Panc1 (cell line): ENCODE results near the gene GMPPA. TPM values are rescaled to one million over a fixed set of nuclear protein-coding genes. Genes with fewer than 3 reads are reported as not detected.

Experiments
- ATAC-seq: fragments of 200-7000 bp; cut with Tn5 transposase; 2 replicates; pipeline ENCODE4 v1.9.1; 2020; ENCODE audit warnings: mild to moderate bottlenecking, moderate library complexity
- BruUV-seq: library from RNA; stranded (reverse); fragments of 400-500 nt; replicated peaks from 2 replicates; lab custom pipeline; 2021; lab: Mats Ljungman, UMichigan
- CTCF ChIA-PET: fragments of 300-600 bp; sonication (Branson Sonifier 250); formaldehyde crosslinking; loops from one replicate; lab custom pipeline; 2022; ENCODE audit warnings: antibody characterized with exemption; lab: Charles Lee
- POLR2A ChIA-PET: fragments of 300-600 bp; sonication (Branson Sonifier 250); formaldehyde crosslinking; loops from one replicate; lab custom pipeline; 2022; ENCODE audit warnings: antibody characterized with exemption; lab: Charles Lee
- DNase-seq: peaks from one replicate; pipeline ENCODE4 v3.0.0-alpha.2; 2010; ENCODE audit warnings: low read depth, low spot score
- H3K27ac ChIP-seq: 2 replicates; pipeline ENCODE4 v1.5.1; 2011; ENCODE audit warnings: mild to moderate bottlenecking, low read length, inconsistent platforms
- H3K27me3 ChIP-seq: fragments of 200-500 bp; sonication (Bioruptor generic); 2 replicates; pipeline ENCODE4 v1.6.0; 2014; ENCODE audit warnings: low read length, inconsistent platforms; ENCODE audit not compliant: control insufficient read depth, insufficient read depth
- H3K36me3 ChIP-seq: fragments of 200-500 bp; sonication (Bioruptor generic); 2 replicates; pipeline ENCODE4 v1.5.1; 2014; ENCODE audit warnings: inconsistent platforms, mild to moderate bottlenecking, low read length, moderate library complexity; ENCODE audit not compliant: control insufficient read depth, insufficient read depth
- H3K4me1 ChIP-seq: 2 replicates; pipeline ENCODE4 v1.5.1; 2011; ENCODE audit warnings: inconsistent platforms, mild to moderate bottlenecking, low read length, moderate library complexity; ENCODE audit not compliant: control insufficient read depth, insufficient read depth
- H3K4me3 ChIP-seq, 2 experiments: 2 replicates each; pipeline ENCODE4 v1.5.1; 2011 to 2012; ENCODE audit warnings: low read depth in 2 of 2, low read length in 2 of 2, mild to moderate bottlenecking in 2 of 2, inconsistent platforms in 1 of 2, moderate library complexity in 1 of 2
- H3K9me3 ChIP-seq: fragments of 200-500 bp; sonication (Bioruptor generic); 2 replicates; pipeline ENCODE4 v1.5.1; 2014; ENCODE audit warnings: low read depth, mild to moderate bottlenecking, inconsistent platforms, low read length, moderate library complexity; ENCODE audit not compliant: control insufficient read depth, insufficient read depth
- POLR2AphosphoS5 ChIP-seq: IDR thresholded peaks from 2 replicates; pipeline ENCODE4 v1.6.1; 2012; ENCODE audit warnings: mild to moderate bottlenecking, low read depth, low read length, moderate library complexity
- SIN3A ChIP-seq: IDR thresholded peaks from 2 replicates; pipeline ENCODE4 v1.6.1; 2012; ENCODE audit warnings: low read depth, mild to moderate bottlenecking, low read length, moderate library complexity, borderline replicate concordance; ENCODE audit not compliant: insufficient read depth
- TCF7L2 ChIP-seq: IDR thresholded peaks from 2 replicates; pipeline ENCODE4 v1.6.1; 2011; ENCODE audit warnings: mild to moderate bottlenecking, low read depth, low read length, inconsistent platforms
- in situ Hi-C: cut with HindIII; loops from 2 replicates; pipeline ENCODE4 v1.10.0; 2016; ENCODE audit warnings: low sequenced_read_pairs, low pct_unique_long_range_greater_than_20kb
- intact Hi-C: fragments of 100-400 bp; cut with micrococcal nuclease; formaldehyde crosslinking; loops from one replicate; pipeline ENCODE4 v1.10.0; 2022; ENCODE audit not compliant: unreplicated experiment
- total RNA-seq: library from RNA; stranded (reverse); gene quantifications from one replicate; pipeline ENCODE4 v1.2.1, GENCODE V29; 2021; ENCODE audit not compliant: unreplicated experiment
- TF ChIP-seq, protein P1 (sequence below), 2 experiments: IDR thresholded peaks; 2 replicates each; pipeline ENCODE4 v1.6.1; 2011 to 2012; ENCODE audit warnings: low read depth in 2 of 2, control low read depth in 1 of 2, low read length in 1 of 2, mild to moderate bottlenecking in 1 of 2, moderate library complexity in 1 of 2; ENCODE audit not compliant: insufficient read depth in 1 of 2
- TF ChIP-seq, protein P2 (sequence below): fragments of 450-650 bp; IDR thresholded peaks from 2 replicates; pipeline ENCODE4 v1.5.1; 2017; ENCODE audit warnings: mild to moderate bottlenecking

Gene GMPPA
- total RNA-seq, 1 experiment from 2014 or later: 66.2 TPM

DNA sequence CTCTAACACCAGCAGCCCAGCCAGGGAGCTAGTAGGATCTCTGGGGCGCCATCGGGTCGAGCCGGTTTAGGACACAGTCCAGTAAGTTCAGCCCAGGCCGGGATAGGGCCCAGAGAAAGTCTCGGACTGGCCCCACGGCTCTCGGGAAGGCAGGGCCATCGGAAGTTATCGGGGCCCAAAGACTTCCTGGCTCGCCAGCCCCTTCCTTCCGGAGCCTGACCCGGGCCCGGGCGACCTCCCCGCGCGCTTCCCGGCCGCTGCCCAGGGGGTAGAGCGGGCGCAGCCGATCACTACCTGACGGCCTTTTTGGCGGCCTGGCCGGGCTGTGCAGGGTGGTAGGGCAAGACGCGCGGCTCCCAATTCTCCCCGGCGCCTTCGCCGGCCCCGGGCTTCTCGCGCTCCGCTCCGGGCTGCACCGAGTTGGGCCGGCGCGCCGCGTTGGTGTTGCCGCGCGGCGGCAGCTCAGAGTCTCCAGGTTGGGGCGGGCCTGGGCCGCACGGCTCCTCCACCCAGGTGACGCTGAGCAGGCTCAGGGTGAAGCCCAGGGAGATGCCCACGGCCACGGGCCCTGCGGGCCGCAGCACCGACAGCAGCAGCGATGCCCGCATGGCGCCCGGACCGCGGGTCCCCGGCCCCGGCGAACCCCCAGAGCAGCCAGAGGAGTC lies 44.4 kb downstream of the GMPPA start:
- no peak overlapping the region; the same call in 1 of the 2 replicates for H3K27ac ChIP-seq
- no peaks in the 10 kb centered on the region for H3K9me3 ChIP-seq
- ATAC-seq: peak; percentile 76
- no peak for TF ChIP-seq TCF7L2
- no peak for TF ChIP-seq POLR2AphosphoS5
- TF ChIP-seq, protein P1, sequence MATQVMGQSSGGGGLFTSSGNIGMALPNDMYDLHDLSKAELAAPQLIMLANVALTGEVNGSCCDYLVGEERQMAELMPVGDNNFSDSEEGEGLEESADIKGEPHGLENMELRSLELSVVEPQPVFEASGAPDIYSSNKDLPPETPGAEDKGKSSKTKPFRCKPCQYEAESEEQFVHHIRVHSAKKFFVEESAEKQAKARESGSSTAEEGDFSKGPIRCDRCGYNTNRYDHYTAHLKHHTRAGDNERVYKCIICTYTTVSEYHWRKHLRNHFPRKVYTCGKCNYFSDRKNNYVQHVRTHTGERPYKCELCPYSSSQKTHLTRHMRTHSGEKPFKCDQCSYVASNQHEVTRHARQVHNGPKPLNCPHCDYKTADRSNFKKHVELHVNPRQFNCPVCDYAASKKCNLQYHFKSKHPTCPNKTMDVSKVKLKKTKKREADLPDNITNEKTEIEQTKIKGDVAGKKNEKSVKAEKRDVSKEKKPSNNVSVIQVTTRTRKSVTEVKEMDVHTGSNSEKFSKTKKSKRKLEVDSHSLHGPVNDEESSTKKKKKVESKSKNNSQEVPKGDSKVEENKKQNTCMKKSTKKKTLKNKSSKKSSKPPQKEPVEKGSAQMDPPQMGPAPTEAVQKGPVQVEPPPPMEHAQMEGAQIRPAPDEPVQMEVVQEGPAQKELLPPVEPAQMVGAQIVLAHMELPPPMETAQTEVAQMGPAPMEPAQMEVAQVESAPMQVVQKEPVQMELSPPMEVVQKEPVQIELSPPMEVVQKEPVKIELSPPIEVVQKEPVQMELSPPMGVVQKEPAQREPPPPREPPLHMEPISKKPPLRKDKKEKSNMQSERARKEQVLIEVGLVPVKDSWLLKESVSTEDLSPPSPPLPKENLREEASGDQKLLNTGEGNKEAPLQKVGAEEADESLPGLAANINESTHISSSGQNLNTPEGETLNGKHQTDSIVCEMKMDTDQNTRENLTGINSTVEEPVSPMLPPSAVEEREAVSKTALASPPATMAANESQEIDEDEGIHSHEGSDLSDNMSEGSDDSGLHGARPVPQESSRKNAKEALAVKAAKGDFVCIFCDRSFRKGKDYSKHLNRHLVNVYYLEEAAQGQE (IDR thresholded peaks at IDR 0.05; ENCODE audit: insufficient read depth in 1 of 2, low read depth in 2 of 2, low read length in 1 of 2): 0 out of 4 replicates have a peak, but pooled peaks of 1 of the 2 experiments have one; percentile 26
- TF ChIP-seq, protein P2, sequence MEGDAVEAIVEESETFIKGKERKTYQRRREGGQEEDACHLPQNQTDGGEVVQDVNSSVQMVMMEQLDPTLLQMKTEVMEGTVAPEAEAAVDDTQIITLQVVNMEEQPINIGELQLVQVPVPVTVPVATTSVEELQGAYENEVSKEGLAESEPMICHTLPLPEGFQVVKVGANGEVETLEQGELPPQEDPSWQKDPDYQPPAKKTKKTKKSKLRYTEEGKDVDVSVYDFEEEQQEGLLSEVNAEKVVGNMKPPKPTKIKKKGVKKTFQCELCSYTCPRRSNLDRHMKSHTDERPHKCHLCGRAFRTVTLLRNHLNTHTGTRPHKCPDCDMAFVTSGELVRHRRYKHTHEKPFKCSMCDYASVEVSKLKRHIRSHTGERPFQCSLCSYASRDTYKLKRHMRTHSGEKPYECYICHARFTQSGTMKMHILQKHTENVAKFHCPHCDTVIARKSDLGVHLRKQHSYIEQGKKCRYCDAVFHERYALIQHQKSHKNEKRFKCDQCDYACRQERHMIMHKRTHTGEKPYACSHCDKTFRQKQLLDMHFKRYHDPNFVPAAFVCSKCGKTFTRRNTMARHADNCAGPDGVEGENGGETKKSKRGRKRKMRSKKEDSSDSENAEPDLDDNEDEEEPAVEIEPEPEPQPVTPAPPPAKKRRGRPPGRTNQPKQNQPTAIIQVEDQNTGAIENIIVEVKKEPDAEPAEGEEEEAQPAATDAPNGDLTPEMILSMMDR: no peak
- TF ChIP-seq SIN3A: 0 out of 2 replicates have a peak, but pooled peaks have one; percentile 52
- no TSS peak for BruUV-seq
- no peak for DNase-seq
- ChIA-PET CTCF (no interaction called here), POLR2A (no interaction called here)
- intact Hi-C loops: loop anchor here (2.0 to 5.0 kb wide), 2 partner anchors 84 to 146 kb away; partner anchors contain the start of gene SLC4A3
- peaks cover 9% of the 10 kb centered on the region; the same call in 1 of the 2 replicates for H3K4me1 ChIP-seq
- H3K27me3 ChIP-seq: no peaks in the 10 kb centered on the region
- peak overlapping the region; percentile 62 to 70 for H3K4me3 ChIP-seq
- in situ Hi-C loops: no loop called here
- 0 out of 2 replicates have a peak, but pooled peaks cover 2% of the 10 kb centered on the region for H3K36me3 ChIP-seq

DNA sequence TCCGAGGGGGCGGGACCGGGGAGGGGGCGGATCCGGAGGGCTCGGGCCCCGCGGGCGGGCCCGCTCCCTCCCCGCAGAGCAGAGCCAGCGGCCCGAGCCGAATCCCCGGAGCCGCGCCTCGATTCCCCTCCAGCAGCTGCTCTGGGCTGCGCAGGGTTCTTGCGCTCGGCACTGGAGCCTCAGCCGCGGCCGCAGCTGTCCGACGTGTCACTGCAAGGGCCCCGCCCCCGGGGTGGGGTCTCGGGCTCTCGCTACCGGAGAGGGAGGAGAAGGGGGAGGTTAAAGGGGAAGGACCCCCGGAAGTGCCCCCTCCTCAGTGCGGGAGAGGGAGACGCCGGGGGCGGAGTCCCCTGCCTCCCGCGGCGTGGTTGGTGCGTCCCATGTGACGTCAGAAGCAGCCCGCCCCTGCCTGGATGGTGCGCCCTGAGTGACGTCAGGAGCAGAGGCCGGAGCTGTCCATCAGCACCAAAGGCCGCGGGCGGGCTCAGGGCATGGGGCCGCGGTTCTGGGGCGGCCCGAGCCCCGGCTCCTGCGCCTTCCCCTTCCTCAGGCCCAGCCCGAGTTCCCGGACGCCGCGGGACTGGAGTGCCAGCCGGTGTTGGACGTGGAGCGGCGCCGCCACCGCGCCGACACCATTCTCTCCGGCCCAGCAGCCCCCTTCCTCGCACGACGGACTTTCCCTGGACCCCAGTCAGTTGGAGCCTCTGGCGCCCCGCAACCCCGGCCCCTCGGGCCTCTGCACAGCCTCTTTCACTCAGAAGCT lies 45.1 kb downstream of the GMPPA start, which contains the start of the genes CHPF and TMEM198:
Gene CHPF (minus strand): TSS at position 214 of the 763 bp plus-strand sequence. CDS start 271 bp downstream, outside the sequence.
Gene TMEM198 (plus strand): TSS at position 433 of the 763 bp plus-strand sequence. CDS start 700 bp downstream, outside the sequence.
- Histone ChIP-seq H3K36me3 (0 out of 2 replicates have a peak, but pooled peaks cover 2% of the 10 kb centered on the region), H3K9me3 (no peaks in the 10 kb centered on the region), H3K27me3 (no peaks in the 10 kb centered on the region), H3K4me3 (peak within 1 kb of the TSS; percentile 62 to 70), H3K4me1 (peaks cover 9% of the 10 kb centered on the region; the same call in 1 of the 2 replicates), H3K27ac (no peak within 1 kb of the TSS; the same call in 1 of the 2 replicates)
- intact Hi-C loops (loop anchor here (2.0 to 5.0 kb wide), 2 partner anchors 84 to 145 kb away; partner anchors contain the start of gene SLC4A3), in situ Hi-C loops (no loop called here)
- DNase-seq (peak; percentile 86), ATAC-seq (peak; percentile 90)
- POLR2A ChIA-PET: no interaction called here
- no TSS peak for BruUV-seq
- TF ChIP-seq, protein P1 (IDR thresholded peaks at IDR 0.05; ENCODE audit: insufficient read depth in 1 of 2, low read depth in 2 of 2, low read length in 1 of 2): peak; percentile 96 to 99
- TF ChIP-seq SIN3A (peak; percentile 62; the same call in 1 of the 2 replicates), TCF7L2 (no peak)
- CTCF ChIA-PET: no interaction called here
